ENCODE results near the gene HOXB7. TPM values are rescaled to one million over a fixed set of nuclear protein-coding genes. Genes with fewer than 3 reads are reported as not detected.

HOXB7 gene
- polyA plus RNA-seq, 1 experiment: not detected

- H3K27me3 ChIP-seq (ENCODE audit: control insufficient read depth, insufficient read depth, low read length): peaks cover 76% of the 10 kb centered on the region
- CTCF ChIA-PET: interaction anchor here (0.5 to 1.3 kb wide), 2 partner anchors 220 to 424 kb away, joined by 3 read pairs; no protein-coding TSS in a partner anchor
- no peak for TF ChIP-seq CTCF (IDR thresholded peaks at IDR 0.05; ENCODE audit: insufficient read depth, low read depth, low read length)
- no peak overlapping the region for H3K4me3 ChIP-seq (ENCODE audit: low read depth, low read length)
- no peak for DNase-seq (ENCODE audit: low read depth)
- POLR2A ChIA-PET: no interaction called here
- H3K36me3 ChIP-seq (ENCODE audit: control insufficient read depth, insufficient read depth, low read length): no peaks in the 10 kb centered on the region
These were observed 44.1 kb downstream of the HOXB7 start for GRCh38 chr17:48566717-48567116.

- no peak for DNase-seq (ENCODE audit: low read depth)
- POLR2A ChIA-PET: no interaction called here
These were observed 44.7 kb downstream of the HOXB7 start for GRCh38 chr17:48565925-48566710.

GRCh38 chr17:48565022-48565554 is 45.7 kb downstream of the HOXB7 start:
- no peak for DNase-seq (ENCODE audit: low read depth)
- Histone ChIP-seq H3K36me3 (ENCODE audit: control insufficient read depth, insufficient read depth, low read length) (no peaks in the 10 kb centered on the region), H3K27me3 (ENCODE audit: control insufficient read depth, insufficient read depth, low read length) (peaks cover 66% of the 10 kb centered on the region), H3K4me3 (ENCODE audit: low read depth, low read length) (no peak overlapping the region)
- ChIA-PET CTCF (interaction anchor here (1.5 kb wide), 1 partner anchor 72 kb away, joined by 4 read pairs; no protein-coding TSS in a partner anchor), POLR2A (no interaction called here)
- TF ChIP-seq CTCF (IDR thresholded peaks at IDR 0.05; ENCODE audit: insufficient read depth, low read depth, low read length): no peak

More at GRCh38 chr17:48565925-48566710, 44.7 kb downstream of the HOXB7 start:
- CTCF ChIA-PET: interaction anchor here (0.5 to 1.3 kb wide), 2 partner anchors 219 to 424 kb away, joined by 3 read pairs; no protein-coding TSS in a partner anchor
- Histone ChIP-seq H3K4me3 (ENCODE audit: low read depth, low read length) (no peak overlapping the region), H3K36me3 (ENCODE audit: control insufficient read depth, insufficient read depth, low read length) (no peaks in the 10 kb centered on the region), H3K27me3 (ENCODE audit: control insufficient read depth, insufficient read depth, low read length) (peaks cover 74% of the 10 kb centered on the region)
- TF ChIP-seq CTCF (IDR thresholded peaks at IDR 0.05; ENCODE audit: insufficient read depth, low read depth, low read length): no peak

GRCh38 chr17:48564188-48565021 is 46.4 kb downstream of the HOXB7 start:
- no peak overlapping the region for H3K4me3 ChIP-seq (ENCODE audit: low read depth, low read length)
- no peak for TF ChIP-seq CTCF (IDR thresholded peaks at IDR 0.05; ENCODE audit: insufficient read depth, low read depth, low read length)
- DNase-seq (ENCODE audit: low read depth): no peak
- ChIA-PET POLR2A (no interaction called here), CTCF (interaction anchor here (1.5 kb wide), 1 partner anchor 72 kb away, joined by 4 read pairs; no protein-coding TSS in a partner anchor)
- no peaks in the 10 kb centered on the region for H3K36me3 ChIP-seq (ENCODE audit: control insufficient read depth, insufficient read depth, low read length)
- H3K27me3 ChIP-seq (ENCODE audit: control insufficient read depth, insufficient read depth, low read length): peaks cover 63% of the 10 kb centered on the region

GRCh38 chr17:48563867-48564187 is 47.0 kb downstream of the HOXB7 start:
- peaks cover 60% of the 10 kb centered on the region for H3K27me3 ChIP-seq (ENCODE audit: control insufficient read depth, insufficient read depth, low read length)
- no peak for DNase-seq (ENCODE audit: low read depth)
- H3K36me3 ChIP-seq (ENCODE audit: control insufficient read depth, insufficient read depth, low read length): no peaks in the 10 kb centered on the region
- ChIA-PET CTCF (interaction anchor here (1.5 kb wide), 1 partner anchor 71 kb away, joined by 4 read pairs; no protein-coding TSS in a partner anchor), POLR2A (no interaction called here)
- no peak overlapping the region for H3K4me3 ChIP-seq (ENCODE audit: low read depth, low read length)
- TF ChIP-seq CTCF (IDR thresholded peaks at IDR 0.05; ENCODE audit: insufficient read depth, low read depth, low read length): no peak
